ENCODE results near the gene SORCS2.

DNA sequence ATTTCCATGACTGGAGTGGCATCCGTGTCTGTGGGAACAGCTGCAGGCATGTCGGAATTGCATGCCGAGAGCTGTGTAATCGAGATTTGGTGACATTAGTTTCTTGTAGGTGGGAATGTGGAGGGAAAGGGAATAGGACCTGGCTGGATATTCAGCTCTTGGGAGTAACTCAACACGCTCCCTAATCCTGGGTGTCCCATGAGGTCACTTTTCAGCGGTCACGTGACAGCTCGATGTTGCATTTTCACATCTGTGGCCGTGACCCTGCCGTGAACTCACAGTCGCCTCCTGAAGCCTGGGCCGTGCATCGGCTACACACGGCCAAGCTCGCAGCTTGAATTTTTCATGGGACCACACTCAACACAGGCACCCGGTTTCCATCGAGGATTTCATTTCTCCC, 268.2 kb downstream of the SORCS2 start:
- TF ChIP-seq, protein P1, sequence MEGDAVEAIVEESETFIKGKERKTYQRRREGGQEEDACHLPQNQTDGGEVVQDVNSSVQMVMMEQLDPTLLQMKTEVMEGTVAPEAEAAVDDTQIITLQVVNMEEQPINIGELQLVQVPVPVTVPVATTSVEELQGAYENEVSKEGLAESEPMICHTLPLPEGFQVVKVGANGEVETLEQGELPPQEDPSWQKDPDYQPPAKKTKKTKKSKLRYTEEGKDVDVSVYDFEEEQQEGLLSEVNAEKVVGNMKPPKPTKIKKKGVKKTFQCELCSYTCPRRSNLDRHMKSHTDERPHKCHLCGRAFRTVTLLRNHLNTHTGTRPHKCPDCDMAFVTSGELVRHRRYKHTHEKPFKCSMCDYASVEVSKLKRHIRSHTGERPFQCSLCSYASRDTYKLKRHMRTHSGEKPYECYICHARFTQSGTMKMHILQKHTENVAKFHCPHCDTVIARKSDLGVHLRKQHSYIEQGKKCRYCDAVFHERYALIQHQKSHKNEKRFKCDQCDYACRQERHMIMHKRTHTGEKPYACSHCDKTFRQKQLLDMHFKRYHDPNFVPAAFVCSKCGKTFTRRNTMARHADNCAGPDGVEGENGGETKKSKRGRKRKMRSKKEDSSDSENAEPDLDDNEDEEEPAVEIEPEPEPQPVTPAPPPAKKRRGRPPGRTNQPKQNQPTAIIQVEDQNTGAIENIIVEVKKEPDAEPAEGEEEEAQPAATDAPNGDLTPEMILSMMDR (IDR thresholded peaks at IDR 0.05), result no peak
- TF ChIP-seq POLR2A (IDR thresholded peaks at IDR 0.05), result no peak

Measured in Peyer's patch (tissue), 4 donors.